Smooth muscle cell (in vitro differentiated cells): ENCODE data around the gene SH3GL1. TPM values are rescaled to one million over a fixed set of nuclear protein-coding genes. Genes with fewer than 3 reads are reported as not detected.

ENCODE experiments used
- DNase-seq: peaks from one replicate; lab custom pipeline; 2025; ENCODE audit not compliant: unreplicated experiment; lab: John Stamatoyannopoulos, UW
- H2AFZ ChIP-seq: fragments of 200-600 bp; sonication (generic); 2 replicates; pipeline ENCODE4 v1.6.0; 2016; ENCODE audit warnings: antibody characterized with exemption, low read depth, mild to moderate bottlenecking
- H3F3A ChIP-seq: fragments of 200-600 bp; sonication (generic); 2 replicates; pipeline ENCODE4 v1.6.0; 2017; ENCODE audit warnings: antibody characterized with exemption, low read depth
- H3K27ac ChIP-seq: fragments of 200-600 bp; sonication (generic); 2 replicates; pipeline ENCODE4 v1.5.1; 2016; ENCODE audit warnings: low read depth, mild to moderate bottlenecking
- H3K27me3 ChIP-seq: fragments of 200-600 bp; sonication (generic); 2 replicates; pipeline ENCODE4 v1.6.1; 2016; ENCODE audit warnings: low read depth, mild to moderate bottlenecking
- H3K36me3 ChIP-seq: fragments of 200-600 bp; sonication (generic); 2 replicates; pipeline ENCODE4 v1.5.1; 2016; ENCODE audit warnings: low read depth
- H3K4me1 ChIP-seq: fragments of 200-600 bp; sonication (generic); 2 replicates; pipeline ENCODE4 v1.5.1; 2016; ENCODE audit warnings: low read depth
- H3K4me2 ChIP-seq: fragments of 200-600 bp; sonication (generic); 2 replicates; pipeline ENCODE4 v1.6.0; 2016; ENCODE audit warnings: mild to moderate bottlenecking
- H3K4me3 ChIP-seq: fragments of 200-600 bp; sonication (generic); 2 replicates; pipeline ENCODE4 v1.5.1; 2016; ENCODE audit warnings: mild to moderate bottlenecking
- H3K79me2 ChIP-seq: fragments of 200-600 bp; sonication (generic); 2 replicates; pipeline ENCODE4 v1.6.0; 2016; ENCODE audit warnings: low read depth, mild to moderate bottlenecking
- H3K9ac ChIP-seq: fragments of 200-600 bp; sonication (generic); 2 replicates; pipeline ENCODE4 v1.6.0; 2016; ENCODE audit warnings: low read depth
- H3K9me3 ChIP-seq: fragments of 200-600 bp; sonication (generic); replicated peaks from 2 replicates; pipeline ENCODE4 v1.5.1; 2016; ENCODE audit warnings: low read depth
- H4K20me1 ChIP-seq: fragments of 200-600 bp; sonication (generic); 2 replicates; pipeline ENCODE4 v1.6.0; 2016; ENCODE audit warnings: low read depth
- CTCF ChIP-seq: fragments of 200-600 bp; sonication (generic); IDR thresholded peaks from 2 replicates; pipeline ENCODE4 v1.5.1; 2017; ENCODE audit warnings: borderline replicate concordance, mild to moderate bottlenecking, antibody characterized with exemption; ENCODE audit not compliant: insufficient read depth, poor library complexity, severe bottlenecking
- WGBS: methylation state at CpG from one replicate; pipeline ENCODE4 v1.1.7; 2016; ENCODE audit warnings: low lambda C conversion rate; 5-methylcytosine and 5-hydroxymethylcytosine counted together
- polyA plus RNA-seq: library from polyadenylated mRNA; unstranded; fragments of >200 nt; fragmentation: Nextera tagmentation; extraction: Ambion mirVana; gene quantifications from 2 replicates; pipeline ENCODE4 v1.2.1, GENCODE V29; 2016
- total RNA-seq: library from RNA; depleted of rRNA; stranded (reverse); fragments of >200 nt; gene quantifications from 2 replicates; pipeline ENCODE4 v1.2.3, GENCODE V29; 2014

SH3GL1 gene
- total and polyA plus RNA-seq, 2 experiments from 2014 or later, result 52.9 to 120 TPM

- no peak for TF ChIP-seq CTCF
- no peak overlapping the region for H2AFZ ChIP-seq
- WGBS, result 98% methylated on average over 6 of the region's 6 CpGs
- no peaks in the 10 kb centered on the region for H3K27me3 ChIP-seq
- no peaks in the 10 kb centered on the region for H3K4me1 ChIP-seq
- H3K9me3 ChIP-seq, result no peaks in the 10 kb centered on the region
- no peak overlapping the region for H3K9ac ChIP-seq
- H4K20me1 ChIP-seq, result no peaks in the 10 kb centered on the region
- H3K4me3 ChIP-seq, result no peak overlapping the region
- no peak for DNase-seq
- no peak overlapping the region for H3K27ac ChIP-seq
- H3K4me2 ChIP-seq, result no peak overlapping the region
- no peaks in the 10 kb centered on the region for H3F3A ChIP-seq
- no peaks in the 10 kb centered on the region for H3K79me2 ChIP-seq
- H3K36me3 ChIP-seq, result no peaks in the 10 kb centered on the region
These were observed 25.2 kb upstream of the SH3GL1 start for GRCh38 chr19:4425537-4425936.

GRCh38 chr19:4423416-4424126, 23.2 kb upstream of the SH3GL1 start:
- no peaks in the 10 kb centered on the region for H3K4me1 ChIP-seq
- WGBS, result 97% methylated on average over 16 of the region's 16 CpGs
- H3F3A ChIP-seq, result no peaks in the 10 kb centered on the region
- no peaks in the 10 kb centered on the region for H3K27me3 ChIP-seq
- no peaks in the 10 kb centered on the region for H4K20me1 ChIP-seq
- no peak for DNase-seq
- H3K27ac ChIP-seq, result no peak overlapping the region
- no peak for TF ChIP-seq CTCF
- no peak overlapping the region for H3K9ac ChIP-seq
- H3K79me2 ChIP-seq, result no peaks in the 10 kb centered on the region
- H3K9me3 ChIP-seq, result no peaks in the 10 kb centered on the region
- no peaks in the 10 kb centered on the region for H3K36me3 ChIP-seq
- H2AFZ ChIP-seq, result no peak overlapping the region
- H3K4me3 ChIP-seq, result no peak overlapping the region
- no peak overlapping the region for H3K4me2 ChIP-seq

GRCh38 chr19:4416268-4416667, 15.9 kb upstream of the SH3GL1 start:
- Histone ChIP-seq H3F3A (peaks cover 16% of the 10 kb centered on the region), H3K4me3 (no peak overlapping the region), H3K4me2 (no peak overlapping the region), H3K9me3 (no peaks in the 10 kb centered on the region), H3K4me1 (peaks cover 14% of the 10 kb centered on the region), H3K9ac (no peak overlapping the region), H3K36me3 (no peaks in the 10 kb centered on the region), H3K79me2 (peaks cover 17% of the 10 kb centered on the region), H4K20me1 (no peaks in the 10 kb centered on the region), H3K27ac (no peak overlapping the region), H2AFZ (no peak overlapping the region), H3K27me3 (no peaks in the 10 kb centered on the region)
- no peak for TF ChIP-seq CTCF
- DNase-seq, result no peak
- 93% methylated on average over 9 of the region's 9 CpGs for WGBS

- no peak for DNase-seq
- H3K27me3 ChIP-seq, result no peaks in the 10 kb centered on the region
- 55% methylated on average over 10 of the region's 10 CpGs for WGBS
- H4K20me1 ChIP-seq, result no peaks in the 10 kb centered on the region
- H2AFZ ChIP-seq, result peak overlapping the region; percentile 1
- no peaks in the 10 kb centered on the region for H3K36me3 ChIP-seq
- H3K9me3 ChIP-seq, result no peaks in the 10 kb centered on the region
- H3K4me1 ChIP-seq, result peaks cover 14% of the 10 kb centered on the region
- H3K27ac ChIP-seq, result peak overlapping the region; percentile 6
- no peak overlapping the region for H3K9ac ChIP-seq
- H3K79me2 ChIP-seq, result peaks cover 17% of the 10 kb centered on the region
- H3K4me2 ChIP-seq, result peak overlapping the region; percentile 74
- no peak for TF ChIP-seq CTCF
- peaks cover 16% of the 10 kb centered on the region for H3F3A ChIP-seq
- peak overlapping the region; percentile 6 for H3K4me3 ChIP-seq
These were observed 15.0 kb upstream of the SH3GL1 start for GRCh38 chr19:4415352-4415751.
